ENCODE measurements around the gene RGS12.

Gene RGS12, protein sequence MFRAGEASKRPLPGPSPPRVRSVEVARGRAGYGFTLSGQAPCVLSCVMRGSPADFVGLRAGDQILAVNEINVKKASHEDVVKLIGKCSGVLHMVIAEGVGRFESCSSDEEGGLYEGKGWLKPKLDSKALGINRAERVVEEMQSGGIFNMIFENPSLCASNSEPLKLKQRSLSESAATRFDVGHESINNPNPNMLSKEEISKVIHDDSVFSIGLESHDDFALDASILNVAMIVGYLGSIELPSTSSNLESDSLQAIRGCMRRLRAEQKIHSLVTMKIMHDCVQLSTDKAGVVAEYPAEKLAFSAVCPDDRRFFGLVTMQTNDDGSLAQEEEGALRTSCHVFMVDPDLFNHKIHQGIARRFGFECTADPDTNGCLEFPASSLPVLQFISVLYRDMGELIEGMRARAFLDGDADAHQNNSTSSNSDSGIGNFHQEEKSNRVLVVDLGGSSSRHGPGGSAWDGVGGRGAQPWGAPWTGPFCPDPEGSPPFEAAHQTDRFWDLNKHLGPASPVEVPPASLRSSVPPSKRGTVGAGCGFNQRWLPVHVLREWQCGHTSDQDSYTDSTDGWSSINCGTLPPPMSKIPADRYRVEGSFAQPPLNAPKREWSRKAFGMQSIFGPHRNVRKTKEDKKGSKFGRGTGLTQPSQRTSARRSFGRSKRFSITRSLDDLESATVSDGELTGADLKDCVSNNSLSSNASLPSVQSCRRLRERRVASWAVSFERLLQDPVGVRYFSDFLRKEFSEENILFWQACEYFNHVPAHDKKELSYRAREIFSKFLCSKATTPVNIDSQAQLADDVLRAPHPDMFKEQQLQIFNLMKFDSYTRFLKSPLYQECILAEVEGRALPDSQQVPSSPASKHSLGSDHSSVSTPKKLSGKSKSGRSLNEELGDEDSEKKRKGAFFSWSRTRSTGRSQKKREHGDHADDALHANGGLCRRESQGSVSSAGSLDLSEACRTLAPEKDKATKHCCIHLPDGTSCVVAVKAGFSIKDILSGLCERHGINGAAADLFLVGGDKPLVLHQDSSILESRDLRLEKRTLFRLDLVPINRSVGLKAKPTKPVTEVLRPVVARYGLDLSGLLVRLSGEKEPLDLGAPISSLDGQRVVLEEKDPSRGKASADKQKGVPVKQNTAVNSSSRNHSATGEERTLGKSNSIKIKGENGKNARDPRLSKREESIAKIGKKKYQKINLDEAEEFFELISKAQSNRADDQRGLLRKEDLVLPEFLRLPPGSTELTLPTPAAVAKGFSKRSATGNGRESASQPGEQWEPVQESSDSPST (N-terminal part only)

DNA sequence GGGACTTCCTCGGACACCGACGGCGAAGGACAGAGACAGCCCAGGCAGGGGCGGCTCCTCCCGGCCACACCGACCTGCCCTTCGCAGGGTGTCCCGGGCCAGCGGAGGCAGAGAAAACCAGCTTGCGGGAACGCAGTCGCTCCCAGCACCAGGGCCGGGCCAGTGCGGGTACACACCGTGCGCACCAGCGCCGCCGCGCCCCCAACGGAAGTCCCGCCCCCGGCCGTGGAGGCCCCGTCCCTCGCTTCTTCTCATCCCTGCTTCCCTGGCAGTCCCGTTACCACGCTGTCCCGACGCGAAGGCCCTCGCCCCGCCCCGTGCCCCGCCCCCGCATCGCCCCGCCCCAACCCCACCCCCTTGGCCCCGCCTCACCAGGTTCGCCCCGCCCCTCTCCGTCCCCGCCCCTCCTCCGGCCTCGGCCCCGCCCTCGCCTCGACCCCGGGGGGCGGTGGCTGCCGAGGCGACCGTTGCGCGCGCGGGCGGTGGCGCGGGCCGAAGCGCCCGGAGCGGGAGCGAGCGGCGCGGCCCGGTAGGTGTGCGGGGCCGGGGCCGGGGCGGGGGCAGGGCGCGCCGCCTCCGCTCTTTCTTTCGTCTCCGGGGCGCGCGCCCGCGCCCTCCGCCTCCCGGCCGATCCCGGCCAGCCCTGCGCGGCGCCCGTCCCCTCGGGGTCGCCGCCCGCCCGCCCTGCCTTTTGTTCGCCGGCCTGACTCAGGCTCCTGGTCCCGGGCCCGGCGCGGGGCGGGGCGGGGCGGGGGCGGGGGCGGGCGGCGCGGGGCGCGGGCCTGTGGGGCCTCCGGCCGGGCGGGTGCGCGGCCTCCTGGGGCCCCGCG lies at the start of gene RGS12:
Gene RGS12, plus strand, starts transcription at position 451 of the 830 bp plus-strand sequence. CDS start 23,150 bp downstream, outside the sequence.
- peak; percentile 90 for DNase-seq

DNA sequence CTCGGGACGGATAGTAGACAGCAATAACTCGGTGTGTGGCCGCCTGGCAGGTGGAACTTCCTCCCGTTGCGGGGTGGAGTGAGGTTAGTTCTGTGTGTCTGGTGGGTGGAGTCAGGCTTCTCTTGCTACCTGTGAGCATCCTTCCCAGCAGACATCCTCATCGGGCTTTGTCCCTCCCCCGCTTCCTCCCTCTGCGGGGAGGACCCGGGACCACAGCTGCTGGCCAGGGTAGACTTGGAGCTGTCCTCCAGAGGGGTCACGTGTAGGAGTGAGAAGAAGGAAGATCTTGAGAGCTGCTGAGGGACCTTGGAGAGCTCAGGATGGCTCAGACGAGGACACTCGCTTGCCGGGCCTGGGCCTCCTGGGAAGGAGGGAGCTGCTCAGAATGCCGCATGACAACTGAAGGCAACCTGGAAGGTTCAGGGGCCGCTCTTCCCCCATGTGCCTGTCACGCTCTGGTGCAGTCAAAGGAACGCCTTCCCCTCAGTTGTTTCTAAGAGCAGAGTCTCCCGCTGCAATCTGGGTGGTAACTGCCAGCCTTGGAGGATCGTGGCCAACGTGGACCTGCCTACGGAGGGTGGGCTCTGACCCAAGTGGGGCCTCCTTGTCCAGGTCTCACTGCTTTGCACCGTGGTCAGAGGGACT lies 49.6 kb upstream of the RGS12 start:
- DNase-seq, result no peak

DNA sequence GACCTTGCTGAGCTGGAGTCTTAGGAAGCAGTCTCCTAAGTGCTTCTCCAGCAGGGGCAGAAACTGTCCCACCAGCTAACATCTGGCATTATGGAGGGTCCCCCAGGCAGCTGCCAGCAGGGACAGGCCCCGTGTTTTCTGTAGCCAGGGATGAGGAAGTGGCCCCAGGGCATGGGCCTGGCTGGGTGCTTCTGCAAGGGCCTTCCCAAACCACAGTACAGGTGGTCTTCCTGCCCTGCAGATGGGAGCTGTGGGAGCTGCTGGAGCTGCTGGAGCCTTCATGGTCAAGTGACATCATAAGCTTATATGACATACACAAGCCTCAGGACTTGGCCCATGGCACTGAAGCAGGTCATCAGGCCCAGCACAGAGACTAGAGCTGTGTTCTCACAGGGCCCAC lies 48.8 kb upstream of the RGS12 start:
- DNase-seq, result no peak

DNA sequence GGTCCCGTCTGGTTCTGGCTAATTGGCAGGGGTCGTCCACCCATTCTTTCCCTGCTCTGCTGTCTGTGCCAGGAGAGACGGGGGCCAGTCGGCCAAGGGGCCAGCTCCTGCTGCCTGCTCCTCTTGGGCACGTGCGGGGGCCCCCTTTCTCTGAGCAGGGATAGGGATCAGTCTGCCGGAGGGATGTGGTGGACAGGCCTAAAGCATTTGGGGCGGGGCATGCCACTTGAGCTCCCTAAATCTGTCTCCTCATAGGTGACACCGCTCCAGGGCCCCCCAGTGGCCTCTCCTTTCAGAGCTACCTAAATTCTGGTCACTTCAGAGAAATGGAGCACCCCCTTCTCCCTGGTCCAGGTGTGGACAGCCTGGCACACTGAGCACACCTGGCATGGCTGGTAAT lies 48.1 kb upstream of the RGS12 start:
- no peak for DNase-seq

DNA sequence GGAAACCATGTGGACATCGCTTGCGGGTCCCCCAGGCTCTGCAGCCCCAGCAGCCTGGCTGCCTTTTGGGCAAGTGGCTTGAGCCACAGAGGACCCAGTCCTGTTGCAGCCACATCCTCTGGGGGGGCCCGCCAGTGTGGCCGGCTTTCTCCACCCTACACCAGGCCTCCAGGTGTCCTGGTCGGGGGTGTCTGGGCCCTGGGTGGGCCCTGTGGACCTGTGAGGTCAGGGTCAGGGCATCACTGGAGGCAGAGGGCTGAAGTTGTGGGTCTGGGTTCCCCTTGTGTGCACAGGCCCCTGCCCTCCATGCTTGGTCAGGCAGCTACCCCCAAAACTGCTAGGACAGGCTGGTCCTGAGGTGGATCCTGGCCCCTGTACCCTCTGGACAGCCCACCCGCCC lies 47.1 kb upstream of the RGS12 start:
- DNase-seq, result no peak

DNA sequence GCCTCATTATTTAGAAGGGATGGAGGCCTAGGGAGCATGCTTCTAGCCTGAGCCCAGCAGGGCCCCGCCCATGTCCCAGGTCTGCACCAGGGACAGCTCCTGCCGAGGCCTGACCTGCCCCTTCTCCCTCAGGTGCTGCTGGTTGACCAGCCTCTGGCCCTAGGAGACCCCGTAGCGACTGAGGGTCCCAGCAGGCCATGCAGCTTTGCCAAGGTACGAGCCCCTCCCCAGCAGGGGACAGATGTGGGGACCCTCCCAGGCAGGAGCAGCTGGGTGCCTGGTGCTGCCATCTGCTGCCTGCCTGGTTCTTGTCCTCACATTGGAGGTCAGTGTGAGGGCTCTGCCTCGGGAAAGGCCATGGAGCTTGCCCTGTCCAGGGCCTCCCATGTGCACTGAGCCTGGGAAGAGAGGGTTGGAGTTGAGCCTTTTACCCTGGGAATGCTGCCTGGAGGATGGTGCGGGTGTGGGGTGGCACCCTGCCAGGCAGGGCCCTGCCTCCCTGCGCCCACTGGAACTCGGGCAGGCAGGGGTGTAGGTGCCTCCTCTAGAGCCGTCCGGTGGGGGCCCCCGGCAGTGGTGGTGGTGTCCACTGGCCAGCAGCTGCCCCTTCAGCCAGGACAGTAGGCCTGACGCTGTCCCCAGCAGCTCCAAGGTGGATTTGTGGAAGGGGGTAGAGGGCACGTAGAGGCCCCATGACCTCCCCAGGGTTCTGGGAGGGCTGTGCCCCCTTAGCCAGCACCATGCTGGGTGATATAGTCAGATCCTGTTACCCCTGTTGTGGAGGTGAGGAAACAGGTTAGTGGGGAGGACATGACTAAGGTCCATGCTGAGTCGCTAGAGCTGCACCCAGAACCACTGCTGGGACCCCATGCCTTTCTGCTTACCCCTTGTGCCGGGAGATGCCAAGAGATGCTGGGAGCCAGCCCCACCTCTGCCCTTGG lies 46.1 kb upstream of the RGS12 start:
- DNase-seq, result no peak

DNA sequence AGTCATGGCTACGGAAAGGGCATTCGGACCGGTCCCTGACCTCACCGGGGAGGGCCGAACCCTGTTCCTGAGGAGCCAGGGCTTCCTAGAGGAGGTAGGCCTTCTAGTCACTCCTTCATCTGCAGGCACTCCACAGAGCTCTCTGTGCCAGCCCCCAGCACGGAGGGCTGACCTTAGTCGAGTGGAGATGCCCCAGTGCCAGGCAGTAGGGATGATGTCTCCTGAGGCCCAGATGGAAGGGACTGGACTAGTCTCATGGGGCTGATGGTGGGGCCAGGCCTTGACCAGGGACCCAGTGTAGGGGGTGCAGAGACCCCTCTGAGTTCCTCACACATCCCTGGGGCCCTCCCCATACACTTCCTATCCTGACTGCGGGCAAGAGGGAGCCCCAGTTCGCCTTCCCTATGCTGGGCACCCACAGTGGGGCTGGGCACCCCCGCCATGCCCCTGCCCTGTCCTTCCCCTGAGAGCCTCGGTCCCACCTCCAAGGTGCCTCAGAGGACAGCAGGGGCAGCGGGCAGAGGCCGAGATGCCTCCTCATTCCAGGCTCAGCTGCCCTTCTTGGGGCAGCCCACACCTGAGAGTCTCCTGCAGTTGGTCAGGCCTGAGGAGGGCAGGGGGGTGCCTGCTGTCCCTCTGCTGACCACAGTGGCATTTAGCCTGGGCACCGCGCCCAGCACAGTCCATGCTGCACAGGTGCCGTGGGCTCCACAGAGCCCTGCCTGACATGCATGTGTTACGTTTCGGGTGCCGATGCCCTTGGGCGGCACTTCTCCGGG lies 45.2 kb upstream of the RGS12 start:
- DNase-seq, result no peak

DNA sequence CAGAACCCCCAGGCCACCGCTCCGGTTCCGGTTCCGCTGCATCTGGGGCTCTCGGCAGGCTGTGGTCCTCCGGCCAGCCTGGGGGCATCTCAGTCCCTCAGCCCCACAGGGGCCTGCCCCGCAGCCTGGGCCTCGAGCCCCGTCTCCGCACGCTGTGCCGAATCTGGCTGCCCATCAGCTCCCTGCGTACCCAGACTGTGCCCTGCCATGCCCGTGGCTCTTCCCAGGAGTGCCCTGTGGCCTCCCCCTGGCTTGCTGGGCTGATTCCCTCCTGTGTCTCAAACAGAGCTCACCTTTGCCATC lies 44.7 kb upstream of the RGS12 start:
- DNase-seq, result no peak

DNA sequence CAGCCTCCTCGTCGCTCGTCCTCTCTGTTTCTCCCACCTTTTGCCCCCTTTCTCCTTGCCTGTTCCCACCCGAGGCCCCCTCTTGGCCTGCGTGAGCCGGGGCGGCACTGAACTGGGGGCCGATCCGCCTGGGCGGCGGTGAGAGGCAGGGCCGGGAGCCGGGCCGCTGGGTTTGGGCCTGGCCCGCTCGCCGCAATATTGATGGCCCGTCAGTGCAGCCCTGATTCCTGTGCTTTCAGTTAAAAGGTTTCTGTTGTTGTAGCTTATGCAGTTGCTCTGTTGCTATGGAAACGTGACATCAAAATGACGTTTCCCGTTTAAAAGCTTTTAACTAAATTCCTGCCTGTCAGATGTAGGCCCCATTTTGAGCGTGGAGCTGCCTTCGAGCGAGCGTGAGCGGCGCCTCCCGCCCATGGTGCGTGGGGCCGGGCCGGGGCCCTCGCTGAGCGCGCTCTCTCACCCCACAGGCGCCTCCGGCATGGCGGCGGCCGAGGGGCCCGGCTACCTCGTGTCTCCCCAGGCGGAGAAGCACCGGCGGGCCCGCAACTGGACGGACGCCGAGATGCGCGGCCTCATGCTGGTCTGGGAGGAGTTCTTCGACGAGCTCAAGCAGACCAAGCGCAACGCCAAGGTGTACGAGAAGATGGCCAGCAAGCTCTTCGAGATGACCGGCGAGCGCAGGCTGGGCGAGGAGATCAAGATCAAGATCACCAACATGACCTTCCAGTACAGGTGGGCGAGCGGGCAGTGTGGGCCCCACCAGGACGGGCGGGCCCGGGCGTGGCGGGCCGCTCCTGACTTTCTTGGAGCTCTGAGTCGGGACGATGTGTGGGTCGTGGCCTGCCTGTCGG lies 43.8 kb upstream of the RGS12 start, which contains the start of gene MSANTD1:
Gene MSANTD1, plus strand, starts transcription at position 349 of the 851 bp plus-strand sequence. Its CDS starts 64 bp downstream, at position 413.
- no peak for DNase-seq

DNA sequence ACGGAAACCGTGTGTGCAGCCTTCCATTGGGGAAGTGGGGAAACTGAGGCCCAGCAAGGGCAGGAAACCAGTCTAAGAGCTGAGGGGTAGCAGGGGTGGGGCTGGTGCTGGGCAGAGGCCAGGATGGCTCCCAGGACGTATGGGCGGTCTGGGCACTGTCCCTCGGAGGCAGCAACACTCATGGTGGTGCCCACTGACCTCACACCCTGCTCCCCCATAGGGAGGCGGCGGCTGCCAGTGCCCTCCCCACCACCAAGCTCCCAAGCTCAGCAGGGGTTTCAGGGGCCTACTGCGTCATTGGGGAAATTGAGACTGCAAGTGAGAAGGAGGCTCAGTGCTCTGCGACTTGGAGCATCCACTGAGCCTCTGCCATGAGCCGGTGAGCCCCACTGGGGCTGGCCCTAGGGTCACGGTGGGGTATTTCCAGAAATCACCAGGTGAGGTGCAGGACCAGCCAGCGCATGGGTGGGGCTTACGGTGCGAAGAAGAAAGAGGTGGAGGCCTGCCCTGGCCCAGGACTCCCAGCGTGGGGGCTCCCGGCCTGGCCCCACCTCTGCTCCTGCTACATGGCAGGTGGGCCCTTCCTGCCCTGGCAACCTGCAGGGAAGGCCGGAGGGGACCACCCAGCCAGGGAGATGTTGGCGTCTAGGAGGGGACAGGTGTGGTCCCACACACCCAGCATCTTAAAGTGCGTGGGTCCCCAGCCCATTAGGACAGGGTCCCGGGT lies 42.9 kb upstream of the RGS12 start:
- no peak for DNase-seq

DNA sequence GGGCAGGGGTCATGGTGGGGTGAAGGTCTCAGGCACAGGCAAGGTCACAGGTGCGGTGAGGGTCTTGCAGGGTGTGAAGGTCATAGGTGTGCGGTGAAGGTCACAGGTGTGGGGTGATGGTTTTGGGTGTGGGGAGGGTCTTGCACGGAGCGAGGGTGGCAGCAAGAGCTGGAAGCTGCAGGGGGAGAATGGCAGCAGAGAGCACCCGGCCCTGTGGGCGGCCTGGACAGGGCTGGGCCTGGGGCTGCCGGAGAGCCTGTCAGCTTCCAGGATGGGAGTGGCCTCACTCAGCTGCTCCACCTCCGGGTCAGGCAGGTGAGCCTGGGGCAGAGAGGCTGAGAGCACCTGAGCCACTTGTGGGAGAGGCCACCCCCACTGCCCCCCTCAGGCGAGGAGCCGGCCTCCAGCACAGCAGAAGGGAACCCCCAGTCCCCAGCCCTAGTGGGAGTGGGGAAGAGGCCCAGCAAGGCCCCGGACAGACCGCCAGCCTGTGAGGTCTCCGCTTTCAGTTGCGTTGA lies 42.3 kb upstream of the RGS12 start:
- no peak for DNase-seq

DNA sequence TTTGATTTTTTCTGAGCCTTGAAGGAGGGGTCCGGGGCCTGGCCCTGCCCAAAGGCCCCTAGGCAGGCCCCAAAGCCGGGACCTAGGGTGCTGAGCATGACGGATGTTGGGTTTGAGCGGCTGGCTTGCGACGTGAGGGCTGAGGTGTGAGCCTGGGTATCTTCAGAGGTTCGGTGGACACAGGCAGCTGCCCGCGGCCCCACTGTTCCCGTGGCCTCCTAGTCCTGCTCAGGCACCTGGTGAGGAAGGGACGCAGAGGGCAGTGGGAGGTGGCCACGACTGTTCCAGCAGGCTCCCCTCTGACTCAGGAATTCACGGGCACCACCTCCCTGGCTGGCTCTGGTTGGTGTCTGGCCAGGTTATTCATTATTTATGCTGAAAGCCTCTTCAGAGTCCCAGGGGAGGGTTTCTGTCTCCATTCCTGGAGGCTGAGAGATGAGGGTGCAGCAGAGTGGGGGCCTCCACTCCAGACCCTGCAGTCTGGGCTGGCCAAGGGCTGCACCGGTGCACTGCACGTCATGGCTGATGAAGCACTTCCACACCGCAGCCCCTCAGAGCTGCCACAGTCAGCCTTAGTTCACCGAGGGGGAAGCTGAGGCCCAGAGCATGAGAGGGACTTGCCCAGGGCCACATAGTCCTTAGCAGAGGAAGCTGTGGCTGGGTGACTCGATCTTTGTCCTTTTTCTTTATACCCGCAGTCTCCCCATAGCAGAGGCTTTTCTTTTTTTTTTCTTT lies 41.7 kb upstream of the RGS12 start:
- no peak for DNase-seq

DNA sequence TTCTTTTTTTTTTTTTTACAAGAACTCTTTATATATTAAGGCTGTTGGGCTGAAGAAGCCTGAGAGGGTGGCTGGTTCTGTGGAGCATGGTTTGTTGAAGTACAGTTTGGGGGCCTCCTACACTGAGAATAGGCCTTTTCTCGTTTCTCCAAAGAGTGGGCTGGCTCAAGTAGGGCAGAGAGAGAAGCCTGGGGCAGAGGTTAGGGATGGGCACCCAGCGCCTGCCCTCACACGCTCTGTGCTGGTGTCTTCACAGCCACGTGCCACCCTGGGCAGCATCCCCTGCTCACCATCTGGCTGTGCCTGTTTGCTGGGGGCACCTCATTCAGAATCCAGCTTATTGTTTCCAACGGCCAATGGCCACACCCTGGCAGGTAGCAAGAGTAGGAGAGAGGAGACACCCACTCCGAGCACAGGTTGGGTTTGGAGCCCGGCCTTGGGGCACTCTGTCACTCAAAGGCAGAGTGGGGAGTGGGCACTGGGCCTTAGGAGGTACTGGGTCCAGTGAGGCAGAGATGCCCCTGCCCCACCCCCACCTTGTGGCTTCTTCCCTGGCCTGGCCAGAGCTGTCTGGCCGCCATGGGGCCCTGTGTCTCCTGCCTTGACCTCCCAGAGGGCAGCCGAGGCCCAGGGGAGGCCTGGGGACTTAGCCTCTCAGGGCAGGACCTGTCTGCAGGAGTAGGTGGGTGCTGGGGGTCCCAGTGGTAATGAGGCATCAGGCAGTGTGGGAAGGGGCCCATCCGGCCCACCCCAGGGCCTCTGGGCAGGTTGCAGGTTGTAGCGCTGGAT lies 40.9 kb upstream of the RGS12 start:
- DNase-seq, result no peak

DNA sequence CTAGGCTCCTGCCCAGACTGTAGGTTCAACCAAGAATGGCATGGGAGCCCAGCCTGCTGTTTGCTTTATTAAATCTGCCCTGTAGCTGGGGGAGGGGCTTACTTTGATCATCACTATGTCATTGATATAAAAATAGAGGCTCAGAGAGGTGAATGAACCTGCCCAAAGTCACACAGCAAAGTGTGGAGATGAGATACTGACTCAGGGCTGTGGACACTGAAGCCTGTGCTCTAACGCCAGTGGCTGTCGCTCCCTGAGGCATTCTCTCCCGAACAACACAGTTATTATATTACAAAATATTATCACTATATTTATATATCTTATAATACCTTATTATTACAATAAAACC lies 40.4 kb upstream of the RGS12 start:
- no peak for DNase-seq

DNA sequence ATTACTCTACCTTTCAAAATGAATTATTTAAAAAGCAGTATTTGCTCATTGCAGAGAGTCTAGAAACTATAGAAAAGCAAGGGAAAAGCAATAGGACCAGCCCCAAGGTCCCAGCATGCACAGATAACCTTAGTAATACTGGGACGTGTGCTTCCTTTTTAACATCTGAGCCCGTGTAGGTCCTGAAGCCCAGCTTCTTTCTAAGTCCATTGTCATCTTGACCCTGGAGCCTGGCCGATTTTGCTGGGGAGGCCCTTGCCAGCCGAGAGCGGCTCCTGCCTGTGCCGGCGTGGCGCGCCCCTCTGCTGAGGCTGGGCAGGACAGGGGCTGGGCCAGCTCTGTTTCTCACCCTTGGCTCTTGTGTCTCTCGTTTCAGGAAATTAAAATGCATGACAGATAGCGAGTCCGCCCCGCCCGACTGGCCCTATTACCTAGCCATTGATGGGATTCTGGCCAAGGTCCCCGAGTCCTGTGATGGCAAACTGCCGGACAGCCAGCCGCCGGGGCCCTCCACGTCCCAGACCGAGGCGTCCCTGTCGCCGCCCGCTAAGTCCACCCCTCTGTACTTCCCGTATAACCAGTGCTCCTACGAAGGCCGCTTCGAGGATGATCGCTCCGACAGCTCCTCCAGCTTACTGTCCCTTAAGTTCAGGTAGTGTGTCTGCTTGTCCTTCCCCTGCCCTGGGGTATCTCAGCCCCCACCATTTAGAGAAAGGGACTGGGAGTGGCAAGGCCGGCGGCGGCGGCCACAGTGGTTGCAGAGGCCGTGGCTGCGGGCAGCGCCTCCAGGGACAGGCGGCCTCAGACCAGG lies 39.8 kb upstream of the RGS12 start:
- DNase-seq, result no peak
